ENCODE results near the gene WDR64.

GRCh38 chr1:241606544-241606943 lies 45.5 kb upstream of the WDR64 start:
- no peak for TF ChIP-seq CTCF (conservative IDR thresholded peaks at IDR 0.05; ENCODE audit: low read depth, low read length)
- no peak for TF ChIP-seq EZH2 (IDR thresholded peaks at IDR 0.05; ENCODE audit: borderline replicate concordance, low read depth, low read length, poor library complexity, severe bottlenecking)

Data from A673 (cell line).